ENCODE results near the gene PLPP1.

PLPP1 gene

DNA sequence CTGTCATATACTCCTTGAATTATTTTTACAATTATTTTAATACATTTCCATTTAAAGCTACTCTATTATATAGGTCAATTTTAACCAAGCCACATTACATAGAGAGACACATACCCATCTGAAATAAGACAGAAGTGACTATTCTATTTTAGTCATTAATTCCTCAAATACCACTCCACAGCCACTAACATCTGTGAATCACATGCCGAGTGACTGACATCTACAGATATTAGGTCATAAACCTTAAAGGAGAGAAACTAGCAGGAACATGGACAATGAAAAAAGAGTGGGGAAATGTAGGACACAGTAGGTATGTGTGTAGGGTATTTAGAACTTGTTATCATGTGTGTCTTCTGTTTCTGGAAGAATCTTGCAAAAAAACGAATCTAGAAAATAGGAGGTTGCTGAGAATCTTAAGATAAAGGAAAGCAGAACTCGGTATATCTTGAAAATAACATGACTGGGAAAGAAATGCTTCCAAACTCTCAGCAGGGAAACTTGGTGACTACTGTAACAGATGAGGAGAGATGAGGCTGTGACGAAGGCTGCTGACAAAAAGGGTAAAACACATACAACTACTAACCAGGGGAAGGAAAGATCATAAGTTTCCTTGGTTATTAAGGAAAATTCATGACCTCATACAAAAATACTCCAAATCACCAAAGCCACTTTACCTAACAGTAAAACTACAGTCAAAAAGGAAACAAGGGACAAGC is 84.6 kb downstream of the PLPP1 start:
- DNase-seq (ENCODE audit: low read depth in 2 of 2, low spot score in 1 of 2) = no peak

DNA sequence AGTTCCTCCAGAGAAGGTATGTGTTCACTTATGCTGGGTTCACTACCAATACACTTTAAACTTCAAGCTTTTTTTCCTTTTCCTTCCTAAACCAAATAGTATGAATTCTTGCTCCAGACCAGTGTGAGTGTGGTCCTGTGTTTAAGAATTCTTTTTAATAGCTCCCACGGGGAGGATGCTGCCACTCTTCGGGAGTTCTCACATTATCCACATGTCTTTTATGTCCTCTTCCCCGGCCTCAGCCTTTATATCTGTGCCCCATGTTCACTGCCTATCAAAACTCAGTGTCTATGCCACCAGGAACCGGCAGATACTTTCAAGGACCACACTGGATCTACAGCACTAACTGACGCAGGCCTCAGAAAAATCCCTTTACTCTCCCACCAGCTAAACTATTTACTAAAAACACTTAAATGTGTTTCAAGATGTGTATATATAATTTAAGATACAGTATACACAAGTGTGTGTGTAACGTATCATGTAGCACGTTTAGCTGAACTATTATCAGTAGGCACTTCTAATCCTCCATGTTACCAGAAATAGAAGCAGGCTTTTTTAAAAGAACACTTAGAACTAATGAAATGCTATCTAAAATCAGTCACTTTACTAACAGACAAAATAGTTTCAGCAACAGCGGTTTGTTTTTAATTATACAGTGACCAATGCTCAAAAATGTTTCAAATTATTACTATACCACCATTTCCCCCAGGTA is 88.0 kb downstream of the PLPP1 start:
- DNase-seq (ENCODE audit: low read depth in 2 of 2, low spot score in 1 of 2) = no peak

DNA sequence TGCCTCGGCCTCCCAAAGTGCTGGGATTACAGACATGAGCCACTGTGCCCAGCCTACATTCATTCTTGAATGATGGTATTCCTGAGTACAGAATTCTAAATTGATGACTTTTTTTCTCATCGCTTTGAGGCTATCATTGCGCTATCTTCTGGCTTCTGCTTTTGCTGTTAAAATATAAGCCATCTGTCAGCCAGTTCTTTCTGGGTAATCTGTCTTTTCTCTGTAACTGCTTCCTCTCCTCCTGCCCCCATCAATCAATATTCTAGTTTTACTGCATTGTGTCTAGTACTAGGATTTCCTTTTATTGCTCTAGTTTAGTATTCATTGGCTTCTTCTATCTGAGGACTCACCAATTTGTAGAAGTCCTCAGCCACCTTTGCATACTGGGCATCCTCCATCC is 89.0 kb downstream of the PLPP1 start:
- no peak for DNase-seq (ENCODE audit: low read depth in 2 of 2, low spot score in 1 of 2)

DNA sequence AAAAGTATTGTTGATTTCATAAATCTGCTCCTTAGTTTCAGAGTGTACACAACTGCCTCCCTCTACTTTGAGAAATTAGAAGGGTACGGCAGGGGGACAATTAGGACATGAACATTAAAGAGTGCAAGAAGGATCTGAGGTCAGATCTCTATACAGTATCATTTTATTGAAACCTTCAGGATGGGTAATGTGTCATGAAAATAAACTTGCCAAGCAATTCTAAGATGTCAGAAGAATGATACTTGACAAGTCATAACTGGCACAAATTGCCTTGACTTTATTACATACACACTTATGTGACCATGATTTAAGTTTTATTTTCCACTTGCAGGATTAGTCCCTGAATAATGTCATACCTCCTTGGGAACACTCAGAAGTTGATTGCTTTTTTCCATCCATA is 92.8 kb downstream of the PLPP1 start:
- no peak for DNase-seq (ENCODE audit: low read depth in 2 of 2, low spot score in 1 of 2)

DNA sequence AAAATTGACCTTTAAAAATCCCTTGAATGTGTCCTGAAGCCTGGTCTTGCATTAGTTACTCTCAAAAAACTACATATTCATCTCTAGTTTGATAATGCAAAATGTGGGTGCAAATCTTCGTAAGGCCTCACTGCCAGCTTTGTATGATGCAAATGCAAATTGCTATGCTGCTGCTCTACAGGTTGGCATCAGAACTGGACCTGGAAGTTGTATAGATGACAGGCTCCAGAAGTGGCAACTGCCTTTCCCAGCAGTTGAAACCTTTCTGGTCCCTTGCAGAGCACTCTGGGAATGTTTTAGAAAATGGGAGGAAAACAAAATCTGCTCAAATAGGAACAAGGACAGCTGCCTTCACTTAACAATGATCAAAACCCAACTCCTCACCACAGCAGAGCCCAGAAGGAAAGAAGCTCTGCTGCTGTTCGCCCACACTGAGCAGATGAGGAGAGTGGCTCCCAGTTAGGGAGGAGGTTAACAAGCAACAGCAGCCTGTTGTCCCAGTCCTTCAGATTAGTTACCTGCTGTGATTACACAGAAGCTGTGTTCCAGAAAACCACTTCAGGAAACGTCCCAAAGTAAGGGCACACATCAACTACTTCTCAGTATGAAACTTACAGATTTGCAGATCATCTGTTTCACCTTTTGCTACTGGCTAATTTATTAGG is 93.5 kb downstream of the PLPP1 start:
- DNase-seq (ENCODE audit: low read depth in 2 of 2, low spot score in 1 of 2) = no peak

DNA sequence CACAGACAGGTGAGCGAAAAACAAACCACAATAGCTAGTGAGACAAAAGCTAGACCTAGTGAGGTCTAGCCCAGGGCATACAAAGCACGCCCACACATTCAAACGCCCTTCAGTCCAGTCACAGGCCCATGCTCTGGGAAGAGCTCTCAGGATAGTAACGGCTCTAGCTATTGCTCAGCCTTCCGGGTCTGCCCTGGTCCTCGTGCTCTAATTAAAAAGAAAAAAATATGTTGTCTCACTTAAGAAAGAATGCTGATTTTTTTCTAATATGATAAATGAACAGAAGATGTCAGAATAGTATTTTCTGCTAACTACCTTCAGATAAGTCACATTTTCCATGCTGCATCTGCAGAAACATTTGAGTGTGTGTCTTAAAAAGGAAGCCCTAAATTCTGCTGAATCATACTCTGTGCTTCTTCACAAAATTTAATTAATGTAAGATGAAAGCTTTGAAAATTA is 94.5 kb downstream of the PLPP1 start:
- DNase-seq (ENCODE audit: low read depth in 2 of 2, low spot score in 1 of 2) = no peak

DNA sequence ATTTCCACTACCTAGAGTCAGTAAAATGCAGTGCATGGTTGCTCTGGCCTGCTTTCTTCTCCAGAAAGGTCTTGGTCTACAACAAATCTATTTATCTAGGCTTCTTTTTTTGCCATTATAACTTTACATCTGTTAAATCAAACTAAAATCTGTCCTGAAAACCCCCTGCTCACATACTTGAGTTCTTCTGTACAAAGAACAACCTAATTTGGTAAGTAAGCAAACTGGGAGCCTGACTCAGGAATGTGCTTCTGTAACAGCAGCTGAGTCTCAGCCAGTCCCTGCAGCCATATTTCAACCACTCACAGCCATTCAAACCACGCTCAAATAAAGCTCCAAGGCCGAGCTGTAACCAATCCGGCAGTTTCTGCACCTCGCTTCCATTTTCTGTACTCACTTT is 95.8 kb downstream of the PLPP1 start:
- no peak for DNase-seq (ENCODE audit: low read depth in 2 of 2, low spot score in 1 of 2)

DNA sequence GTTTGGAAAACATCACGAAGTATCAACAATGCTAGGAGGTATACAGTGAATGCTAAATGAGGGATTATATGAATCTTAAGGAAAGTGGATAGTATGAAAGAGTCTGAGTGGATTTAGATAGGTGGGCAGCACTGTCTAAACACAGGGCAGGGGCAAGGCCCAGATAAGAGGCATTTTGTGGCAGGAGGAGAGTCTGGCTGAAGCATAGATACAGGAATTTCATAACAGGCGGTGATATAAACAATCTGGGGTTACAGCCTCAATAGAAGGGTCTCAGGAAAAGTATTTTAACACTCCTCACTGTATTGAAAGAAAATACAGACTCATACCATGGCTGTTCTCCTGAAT is 96.9 kb downstream of the PLPP1 start:
- DNase-seq (ENCODE audit: low read depth in 2 of 2, low spot score in 1 of 2) = no peak

DNA sequence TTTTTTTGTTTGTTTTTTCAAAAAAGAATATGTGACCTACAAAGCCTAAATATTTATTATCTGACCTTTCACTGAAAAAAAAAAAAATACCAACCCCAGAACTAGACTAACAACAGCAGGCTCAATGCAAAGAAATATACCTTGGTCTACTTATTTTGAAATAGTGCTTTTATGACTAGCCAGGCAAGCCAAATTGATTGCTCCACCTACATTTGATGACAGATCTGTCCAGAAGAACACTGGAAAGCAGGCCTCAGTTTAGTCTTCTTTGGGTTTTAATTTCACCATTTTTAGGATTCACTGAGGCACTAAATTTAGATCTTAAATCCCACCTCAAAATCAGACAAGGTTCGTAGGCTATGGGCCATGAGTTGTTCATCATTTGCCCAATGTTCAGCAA is 97.3 kb downstream of the PLPP1 start:
- no peak for DNase-seq (ENCODE audit: low read depth in 2 of 2, low spot score in 1 of 2)

DNA sequence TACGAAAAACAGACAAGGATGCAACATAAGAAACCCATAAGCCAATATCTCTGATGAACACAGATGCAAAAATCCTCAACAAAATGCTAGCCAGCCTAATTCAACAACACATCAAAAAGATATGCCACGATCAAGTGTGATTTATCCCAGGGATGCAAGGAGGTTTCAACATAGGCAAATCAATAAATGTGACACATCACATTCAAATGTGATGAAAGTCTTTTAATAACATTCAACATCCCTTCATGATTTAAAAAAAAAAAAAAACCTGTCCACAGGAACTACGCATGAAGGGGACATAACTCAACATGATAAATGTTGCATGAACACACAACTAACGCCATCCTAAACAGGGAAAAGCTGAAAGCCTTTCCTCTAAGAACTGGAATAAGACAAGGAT is 102.2 kb downstream of the PLPP1 start:
- DNase-seq (ENCODE audit: low read depth in 2 of 2, low spot score in 1 of 2) = no peak

DNA sequence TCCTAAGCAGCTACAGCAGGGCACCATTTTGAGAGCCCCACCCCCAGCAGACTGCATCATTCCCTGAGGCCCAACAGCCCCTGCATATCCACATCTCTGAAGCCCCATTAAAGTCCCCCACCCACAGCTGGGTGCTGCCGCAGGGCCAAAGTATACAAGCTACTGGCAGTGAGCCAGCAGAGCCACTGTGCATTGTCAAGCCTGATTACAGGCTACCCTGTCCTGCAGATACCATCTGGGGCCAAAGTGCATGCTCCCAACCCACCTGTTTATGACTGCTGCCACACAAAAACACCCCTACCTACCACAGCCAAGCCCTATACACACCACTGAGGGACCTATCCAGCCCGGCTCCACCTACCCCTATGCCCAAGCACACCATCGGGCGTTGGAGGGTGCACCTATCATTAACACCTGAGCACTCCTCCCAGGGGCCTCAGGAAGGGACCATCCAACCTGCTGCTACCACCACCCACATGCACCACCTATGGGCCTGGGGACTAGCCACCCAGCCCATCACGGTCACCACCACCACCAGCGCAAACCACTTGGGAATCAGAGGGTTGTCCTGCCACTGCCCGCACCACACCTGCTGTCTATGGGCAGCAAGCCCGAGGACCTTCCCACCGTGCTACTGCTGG is 105.0 kb downstream of the PLPP1 start:
- DNase-seq (ENCODE audit: low read depth in 2 of 2, low spot score in 1 of 2) = no peak

DNA sequence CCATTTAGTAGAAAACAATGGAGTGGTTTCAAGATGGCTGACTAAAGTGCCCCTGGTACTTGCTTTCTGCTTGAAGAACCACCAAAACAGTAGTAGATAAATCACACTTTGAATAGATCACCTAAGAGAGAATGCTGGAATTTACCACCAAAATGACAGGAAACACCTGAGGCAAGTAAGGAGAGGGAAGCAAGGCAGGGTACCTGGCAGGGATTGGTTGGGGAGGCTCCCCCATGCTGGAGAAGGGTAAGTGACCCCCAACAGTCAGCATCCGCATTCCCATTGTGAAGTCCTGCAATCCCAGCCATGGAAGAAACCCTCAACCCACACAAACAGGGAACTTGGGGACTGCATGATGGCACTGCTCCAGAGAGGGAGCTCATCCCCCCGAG is 105.5 kb downstream of the PLPP1 start:
- no peak for DNase-seq (ENCODE audit: low read depth in 2 of 2, low spot score in 1 of 2)

DNA sequence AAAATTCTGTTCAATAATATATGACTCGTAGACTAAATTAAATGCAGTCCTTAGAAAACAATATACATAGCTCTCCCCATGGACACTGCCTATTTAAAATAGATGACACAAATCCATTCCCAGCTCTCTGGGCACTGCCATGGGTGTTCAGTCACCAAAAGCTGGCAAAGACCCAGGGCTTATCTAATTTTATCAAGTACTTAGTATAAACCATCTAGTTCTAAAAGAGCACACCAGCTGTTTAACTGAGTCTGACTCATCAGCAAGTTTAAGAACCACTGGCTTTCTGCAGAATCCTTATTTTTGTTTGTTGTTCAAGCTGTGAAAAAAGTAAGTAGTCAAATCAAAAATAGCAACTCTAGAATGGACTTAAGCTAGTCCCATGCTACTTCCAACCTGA is 107.6 kb downstream of the PLPP1 start:
- no peak for DNase-seq (ENCODE audit: low read depth in 2 of 2, low spot score in 1 of 2)

DNA sequence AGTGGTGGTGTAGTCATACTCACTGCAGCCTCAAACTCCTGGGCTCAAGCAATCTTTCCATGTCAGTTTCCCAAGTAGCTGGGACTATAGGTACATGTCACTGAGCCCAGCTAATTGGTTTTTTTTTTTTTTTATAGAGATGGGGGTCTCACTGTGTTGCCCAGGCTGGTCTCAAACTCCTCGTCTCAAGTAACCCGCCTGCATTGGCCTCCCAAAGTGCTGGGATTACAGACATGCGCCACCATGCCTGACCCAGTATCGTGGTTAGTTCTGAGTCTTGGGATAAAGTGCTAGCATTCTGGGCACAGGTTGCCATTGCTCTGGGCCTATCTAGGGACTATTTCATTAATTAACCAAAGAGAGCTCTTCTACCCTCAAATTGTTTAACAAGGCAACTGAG is 108.3 kb downstream of the PLPP1 start:
- DNase-seq (ENCODE audit: low read depth in 2 of 2, low spot score in 1 of 2) = no peak

DNA sequence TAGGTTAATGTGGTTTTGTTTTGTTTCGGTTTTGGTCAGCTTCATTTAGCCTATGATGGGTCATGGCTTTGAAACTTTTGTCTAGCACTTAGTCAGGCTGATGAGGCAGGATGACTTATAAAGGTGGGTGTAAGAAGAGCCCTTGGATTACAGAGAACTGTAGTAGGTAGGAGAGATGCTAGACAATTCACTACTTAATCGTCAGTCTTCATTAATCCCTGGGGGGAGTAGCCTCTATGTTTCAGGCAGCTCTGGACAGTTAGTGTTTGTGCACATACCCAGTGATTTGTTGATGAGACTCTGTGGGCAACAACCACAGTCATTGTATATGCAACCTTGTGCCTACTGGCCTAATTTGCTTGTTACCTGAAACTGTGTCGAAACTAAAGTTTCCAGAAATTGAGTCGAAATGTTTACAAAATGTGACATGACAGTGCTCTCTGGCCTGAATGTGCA is 113.7 kb downstream of the PLPP1 start:
- DNase-seq (ENCODE audit: low read depth in 2 of 2, low spot score in 1 of 2) = no peak

DNA sequence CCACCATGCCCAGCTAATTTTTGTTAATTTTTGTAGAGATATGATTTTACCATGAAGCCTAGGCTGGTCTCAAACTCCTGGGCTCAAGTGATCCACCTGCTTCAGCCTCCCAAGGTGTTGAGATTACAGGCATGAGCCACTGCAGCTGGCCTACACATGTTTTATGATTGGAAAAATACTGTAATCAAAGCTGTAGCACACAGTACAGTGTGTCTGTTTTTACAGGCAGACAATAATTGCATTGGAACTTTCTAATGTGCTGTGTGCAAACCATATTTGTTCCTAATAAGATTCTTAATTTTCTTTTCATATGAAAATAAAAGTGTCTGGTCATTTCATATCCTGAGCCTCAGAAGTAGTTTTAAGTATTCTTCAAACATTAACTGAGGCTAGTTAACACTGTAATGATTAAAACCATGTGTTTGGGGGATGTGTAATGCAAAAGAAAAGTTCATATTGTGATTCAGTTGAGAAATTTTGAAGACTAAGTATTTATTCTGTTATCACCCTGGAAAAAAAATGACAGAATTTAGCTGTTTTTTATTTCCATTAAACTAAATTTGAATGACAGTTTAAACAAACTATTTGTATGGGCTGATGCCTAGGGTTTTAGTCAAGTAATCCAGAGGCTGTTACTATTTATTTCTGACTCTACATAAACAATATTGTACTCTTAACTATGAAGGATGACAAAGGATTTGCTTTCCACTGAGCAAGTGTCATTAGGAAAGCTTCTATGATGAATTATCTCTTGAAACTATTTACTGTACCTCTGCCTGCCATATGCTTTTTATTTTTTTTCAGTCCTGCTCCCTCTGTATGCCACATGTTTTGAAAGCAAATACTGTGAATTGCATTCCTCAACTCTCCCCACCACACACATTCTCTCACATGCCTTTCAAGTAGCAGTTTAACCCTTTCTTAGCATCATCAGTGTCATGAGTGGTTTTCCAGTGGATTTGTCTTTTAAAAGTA is 115.5 kb downstream of the PLPP1 start:
- DNase-seq (ENCODE audit: low read depth in 2 of 2, low spot score in 1 of 2) = no peak

DNA sequence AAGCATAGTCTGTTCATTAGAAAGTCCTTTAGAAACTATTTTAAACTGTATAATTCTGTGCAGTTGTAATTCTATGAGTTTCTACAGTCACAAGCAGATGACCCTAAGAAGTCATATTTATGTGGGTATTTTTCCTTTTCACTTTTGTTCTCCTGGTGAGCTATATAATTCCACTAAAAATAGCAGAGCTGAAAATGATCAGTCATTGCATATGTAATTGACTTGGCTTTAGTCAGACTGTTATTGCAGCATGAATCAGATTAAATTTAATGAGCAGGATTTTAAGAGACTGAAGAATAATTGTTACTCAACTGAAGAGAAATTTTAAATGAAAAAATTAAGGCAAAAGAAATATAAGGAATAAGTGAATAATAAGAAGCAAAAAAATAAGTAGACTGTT is 118.5 kb downstream of the PLPP1 start:
- no peak for DNase-seq (ENCODE audit: low read depth in 2 of 2, low spot score in 1 of 2)

DNA sequence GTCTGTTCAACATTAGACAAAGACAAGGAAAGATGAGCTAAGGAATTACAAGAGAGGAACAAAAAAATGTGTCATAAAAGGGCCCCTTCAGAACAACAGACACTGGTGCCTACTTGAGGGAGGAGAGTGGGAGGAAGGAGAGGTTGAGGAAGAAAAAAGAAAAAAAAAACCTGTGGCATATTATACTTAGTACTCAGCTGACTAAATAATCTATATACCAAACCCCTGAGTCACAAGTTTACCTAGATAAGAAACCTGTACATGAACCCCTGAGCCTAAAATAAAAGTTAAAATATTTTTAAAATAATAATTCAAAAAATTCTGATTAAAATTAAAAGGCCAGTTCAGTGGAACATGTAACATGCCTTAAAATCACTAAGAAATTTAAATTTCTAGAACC is 119.7 kb downstream of the PLPP1 start:
- no peak for DNase-seq (ENCODE audit: low read depth in 2 of 2, low spot score in 1 of 2)

DNA sequence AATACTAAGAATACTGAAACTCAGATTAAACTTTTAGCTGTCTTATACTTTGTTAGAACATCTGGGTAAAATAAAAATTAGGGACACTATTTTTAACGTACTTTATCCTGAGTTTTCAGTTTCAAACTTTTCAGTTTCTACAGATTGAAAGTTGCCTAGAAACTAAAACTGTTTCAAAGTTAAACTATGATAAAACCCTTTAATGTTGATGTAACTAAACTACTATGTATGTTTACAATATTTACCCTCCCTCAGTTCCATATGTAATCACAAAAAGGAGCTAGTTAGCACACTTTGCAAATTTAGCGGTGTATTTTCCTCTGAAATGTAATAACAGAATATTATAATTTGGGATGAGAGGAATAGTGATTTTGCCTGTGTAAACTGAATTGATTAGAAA is 121.1 kb downstream of the PLPP1 start:
- no peak for DNase-seq (ENCODE audit: low read depth in 2 of 2, low spot score in 1 of 2)

DNA sequence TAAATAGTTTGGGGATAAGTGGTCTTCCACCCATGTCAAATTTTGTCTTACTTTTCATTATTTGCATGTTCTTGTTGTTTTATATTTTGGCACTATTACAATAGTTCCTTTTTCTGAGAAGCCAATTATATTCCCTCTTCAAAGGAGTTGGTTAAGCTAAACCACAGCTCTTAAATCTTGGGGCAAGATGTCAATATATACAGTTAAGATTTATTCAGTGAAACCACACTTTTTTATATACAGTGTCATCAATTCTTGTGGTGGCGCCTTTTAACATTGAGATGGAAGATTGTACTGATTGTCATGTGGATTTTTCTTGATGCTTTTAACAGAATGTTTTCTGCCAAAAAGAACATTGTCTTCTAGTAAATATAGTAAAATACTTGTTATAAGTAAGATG is 122.9 kb downstream of the PLPP1 start:
- DNase-seq (ENCODE audit: low read depth in 2 of 2, low spot score in 1 of 2) = no peak

DNA sequence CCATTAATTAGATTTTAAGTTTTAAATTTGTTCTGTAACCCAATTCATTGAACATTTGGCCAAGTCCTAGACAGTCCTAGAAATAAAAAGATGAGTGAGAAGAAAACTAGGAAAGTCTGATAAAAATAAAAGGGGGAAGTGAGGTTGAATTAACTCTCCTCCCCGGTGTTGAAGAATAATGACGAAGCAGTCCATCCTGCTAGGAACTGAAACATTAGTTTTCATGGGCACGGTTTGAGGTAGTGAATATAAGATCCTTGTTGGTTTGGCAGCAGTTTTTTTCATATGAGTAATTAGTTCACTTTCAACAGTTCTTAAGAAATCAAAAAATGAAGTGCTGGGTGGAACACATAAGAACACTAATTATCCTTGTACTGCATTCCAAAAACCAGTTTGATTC is 123.9 kb downstream of the PLPP1 start:
- DNase-seq (ENCODE audit: low read depth in 2 of 2, low spot score in 1 of 2) = no peak
